ENCODE measurements around the gene URM1.

URM1 gene

GRCh38 chr9:128383791-128384190, 12.6 kb downstream of the URM1 start:
- TF ChIP-seq REST (IDR thresholded peaks at IDR 0.05; ENCODE audit: insufficient read depth in 1 of 2, low read depth in 2 of 2, low read length in 2 of 2) (no peak), POLR2AphosphoS5 (IDR thresholded peaks at IDR 0.05; ENCODE audit: low read depth, low read length) (no peak), TAF1 (IDR thresholded peaks at IDR 0.05; ENCODE audit: borderline replicate concordance, insufficient read depth, low read length) (no peak), SIN3A (IDR thresholded peaks at IDR 0.05; ENCODE audit: borderline replicate concordance, insufficient read depth, low read length) (no peak), FOXP2 (optimal IDR thresholded peaks at IDR 0.05; ENCODE audit: borderline replicate concordance, extremely low read depth, extremely low read length, insufficient read depth) (no peak)

- TF ChIP-seq FOXP2 (optimal IDR thresholded peaks at IDR 0.05; ENCODE audit: borderline replicate concordance, extremely low read depth, extremely low read length, insufficient read depth) (no peak), TAF1 (IDR thresholded peaks at IDR 0.05; ENCODE audit: borderline replicate concordance, insufficient read depth, low read length) (no peak), REST (IDR thresholded peaks at IDR 0.05; ENCODE audit: insufficient read depth in 1 of 2, low read depth in 2 of 2, low read length in 2 of 2) (no peak), POLR2AphosphoS5 (IDR thresholded peaks at IDR 0.05; ENCODE audit: low read depth, low read length) (no peak), SIN3A (IDR thresholded peaks at IDR 0.05; ENCODE audit: borderline replicate concordance, insufficient read depth, low read length) (no peak)
Measured at GRCh38 chr9:128384801-128385495, 13.8 kb downstream of the URM1 start.

GRCh38 chr9:128385496-128386460, 14.6 kb downstream of the URM1 start:
- no peak for TF ChIP-seq SIN3A (IDR thresholded peaks at IDR 0.05; ENCODE audit: borderline replicate concordance, insufficient read depth, low read length)
- TF ChIP-seq POLR2AphosphoS5 (IDR thresholded peaks at IDR 0.05; ENCODE audit: low read depth, low read length) = no peak
- TF ChIP-seq REST (IDR thresholded peaks at IDR 0.05; ENCODE audit: insufficient read depth in 1 of 2, low read depth in 2 of 2, low read length in 2 of 2) = no peak
- no peak for TF ChIP-seq FOXP2 (optimal IDR thresholded peaks at IDR 0.05; ENCODE audit: borderline replicate concordance, extremely low read depth, extremely low read length, insufficient read depth)
- no peak for TF ChIP-seq TAF1 (IDR thresholded peaks at IDR 0.05; ENCODE audit: borderline replicate concordance, insufficient read depth, low read length)

- TF ChIP-seq FOXP2 (optimal IDR thresholded peaks at IDR 0.05; ENCODE audit: borderline replicate concordance, extremely low read depth, extremely low read length, insufficient read depth) = no peak
Measured at GRCh38 chr9:128388150-128388549, 17.0 kb downstream of the URM1 start.

- TF ChIP-seq SIN3A (IDR thresholded peaks at IDR 0.05; ENCODE audit: borderline replicate concordance, insufficient read depth, low read length) (no peak), POLR2AphosphoS5 (IDR thresholded peaks at IDR 0.05; ENCODE audit: low read depth, low read length) (no peak), TAF1 (IDR thresholded peaks at IDR 0.05; ENCODE audit: borderline replicate concordance, insufficient read depth, low read length) (no peak), REST (IDR thresholded peaks at IDR 0.05; ENCODE audit: insufficient read depth in 1 of 2, low read depth in 2 of 2, low read length in 2 of 2) (no peak), FOXP2 (optimal IDR thresholded peaks at IDR 0.05; ENCODE audit: borderline replicate concordance, extremely low read depth, extremely low read length, insufficient read depth) (no peak)
Measured at GRCh38 chr9:128389395-128390149, 18.4 kb downstream of the URM1 start.

All from PFSK-1 (cell line).